BE2C (cell line): ENCODE measurements around the gene ALDOA.
A peak's percentile ranks its signal among the peaks of the same experiment; 100 is the strongest.

Experiments
- DNase-seq: peaks from one replicate; pipeline ENCODE4 v3.0.0-alpha.2; 2020
- H3K27me3 ChIP-seq: fragments of 250-450 bp; sonication (Bioruptor Pico); 2 replicates; pipeline ENCODE4 v1.5.1; 2020; ENCODE audit warnings: mild to moderate bottlenecking
- H3K36me3 ChIP-seq: fragments of 250-450 bp; sonication (Bioruptor Pico); 2 replicates; pipeline ENCODE4 v1.5.1; 2020; ENCODE audit warnings: mild to moderate bottlenecking
- H3K4me1 ChIP-seq: fragments of 250-450 bp; sonication (Bioruptor Pico); 2 replicates; pipeline ENCODE4 v1.5.1; 2020
- H3K4me3 ChIP-seq: 2 replicates; pipeline ENCODE4 v1.5.1; 2011; ENCODE audit warnings: low read depth, low read length
- H3K9me3 ChIP-seq: fragments of 250-450 bp; sonication (Bioruptor Pico); 2 replicates; pipeline ENCODE4 v1.5.1; 2020
- TF ChIP-seq, protein P1 (sequence below): IDR thresholded peaks from 2 replicates; pipeline ENCODE4 v1.5.1; 2012; ENCODE audit warnings: mild to moderate bottlenecking, low read depth, low read length

Gene ALDOA

DNA sequence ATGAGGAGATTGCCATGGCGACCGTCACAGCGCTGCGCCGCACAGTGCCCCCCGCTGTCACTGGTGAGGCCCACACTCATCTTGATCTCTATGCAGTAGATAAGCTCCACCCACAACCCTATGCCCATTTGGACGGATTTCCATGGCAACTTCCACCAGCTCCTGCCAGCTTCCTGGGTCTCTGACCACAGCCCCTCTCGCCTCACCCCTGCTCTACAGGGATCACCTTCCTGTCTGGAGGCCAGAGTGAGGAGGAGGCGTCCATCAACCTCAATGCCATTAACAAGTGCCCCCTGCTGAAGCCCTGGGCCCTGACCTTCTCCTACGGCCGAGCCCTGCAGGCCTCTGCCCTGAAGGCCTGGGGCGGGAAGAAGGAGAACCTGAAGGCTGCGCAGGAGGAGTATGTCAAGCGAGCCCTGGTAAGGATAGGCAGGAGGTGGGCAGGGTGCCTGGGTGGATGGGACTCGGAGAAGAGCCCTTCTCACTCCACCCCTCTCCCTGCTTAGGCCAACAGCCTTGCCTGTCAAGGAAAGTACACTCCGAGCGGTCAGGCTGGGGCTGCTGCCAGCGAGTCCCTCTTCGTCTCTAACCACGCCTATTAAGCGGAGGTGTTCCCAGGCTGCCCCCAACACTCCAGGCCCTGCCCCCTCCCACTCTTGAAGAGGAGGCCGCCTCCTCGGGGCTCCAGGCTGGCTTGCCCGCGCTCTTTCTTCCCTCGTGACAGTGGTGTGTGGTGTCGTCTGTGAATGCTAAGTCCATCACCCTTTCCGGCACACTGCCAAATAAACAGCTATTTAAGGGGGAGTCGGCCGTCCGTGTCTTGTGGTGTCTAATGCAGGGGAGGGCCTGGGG, 4.3 kb downstream of the ALDOA start:
- Histone ChIP-seq H3K36me3 (peaks cover 73% of the 10 kb centered on the region), H3K4me1 (no peaks in the 10 kb centered on the region), H3K27me3 (no peaks in the 10 kb centered on the region), H3K9me3 (no peaks in the 10 kb centered on the region), H3K4me3 (no peak overlapping the region)
- TF ChIP-seq, protein P1, sequence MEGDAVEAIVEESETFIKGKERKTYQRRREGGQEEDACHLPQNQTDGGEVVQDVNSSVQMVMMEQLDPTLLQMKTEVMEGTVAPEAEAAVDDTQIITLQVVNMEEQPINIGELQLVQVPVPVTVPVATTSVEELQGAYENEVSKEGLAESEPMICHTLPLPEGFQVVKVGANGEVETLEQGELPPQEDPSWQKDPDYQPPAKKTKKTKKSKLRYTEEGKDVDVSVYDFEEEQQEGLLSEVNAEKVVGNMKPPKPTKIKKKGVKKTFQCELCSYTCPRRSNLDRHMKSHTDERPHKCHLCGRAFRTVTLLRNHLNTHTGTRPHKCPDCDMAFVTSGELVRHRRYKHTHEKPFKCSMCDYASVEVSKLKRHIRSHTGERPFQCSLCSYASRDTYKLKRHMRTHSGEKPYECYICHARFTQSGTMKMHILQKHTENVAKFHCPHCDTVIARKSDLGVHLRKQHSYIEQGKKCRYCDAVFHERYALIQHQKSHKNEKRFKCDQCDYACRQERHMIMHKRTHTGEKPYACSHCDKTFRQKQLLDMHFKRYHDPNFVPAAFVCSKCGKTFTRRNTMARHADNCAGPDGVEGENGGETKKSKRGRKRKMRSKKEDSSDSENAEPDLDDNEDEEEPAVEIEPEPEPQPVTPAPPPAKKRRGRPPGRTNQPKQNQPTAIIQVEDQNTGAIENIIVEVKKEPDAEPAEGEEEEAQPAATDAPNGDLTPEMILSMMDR = no peak
- peak; percentile 21 for DNase-seq

DNA sequence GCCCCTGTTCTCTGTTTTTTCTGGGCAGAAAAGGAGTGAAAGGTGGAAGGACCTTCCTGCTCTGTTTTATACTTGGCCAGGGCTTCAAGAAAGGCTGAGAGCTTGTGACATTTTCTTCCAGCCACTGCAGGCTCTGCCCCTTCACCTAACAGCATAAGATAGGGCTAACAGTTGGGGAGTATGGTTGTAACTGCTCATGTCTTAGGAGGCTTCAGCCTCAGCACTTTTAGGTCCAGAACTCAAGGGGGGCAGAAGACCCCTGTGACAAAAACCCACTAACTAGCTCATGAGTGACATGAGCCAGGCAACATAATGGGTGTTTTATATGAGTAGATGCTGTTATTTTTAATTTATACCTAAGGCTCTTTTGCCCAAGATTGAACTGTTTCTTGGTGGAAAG, 4.9 kb downstream of the ALDOA start:
- Histone ChIP-seq H3K4me3 (no peak overlapping the region), H3K27me3 (no peaks in the 10 kb centered on the region), H3K9me3 (no peaks in the 10 kb centered on the region), H3K4me1 (no peaks in the 10 kb centered on the region), H3K36me3 (peaks cover 73% of the 10 kb centered on the region)
- no peak for DNase-seq
- TF ChIP-seq, protein P1 = no peak

DNA sequence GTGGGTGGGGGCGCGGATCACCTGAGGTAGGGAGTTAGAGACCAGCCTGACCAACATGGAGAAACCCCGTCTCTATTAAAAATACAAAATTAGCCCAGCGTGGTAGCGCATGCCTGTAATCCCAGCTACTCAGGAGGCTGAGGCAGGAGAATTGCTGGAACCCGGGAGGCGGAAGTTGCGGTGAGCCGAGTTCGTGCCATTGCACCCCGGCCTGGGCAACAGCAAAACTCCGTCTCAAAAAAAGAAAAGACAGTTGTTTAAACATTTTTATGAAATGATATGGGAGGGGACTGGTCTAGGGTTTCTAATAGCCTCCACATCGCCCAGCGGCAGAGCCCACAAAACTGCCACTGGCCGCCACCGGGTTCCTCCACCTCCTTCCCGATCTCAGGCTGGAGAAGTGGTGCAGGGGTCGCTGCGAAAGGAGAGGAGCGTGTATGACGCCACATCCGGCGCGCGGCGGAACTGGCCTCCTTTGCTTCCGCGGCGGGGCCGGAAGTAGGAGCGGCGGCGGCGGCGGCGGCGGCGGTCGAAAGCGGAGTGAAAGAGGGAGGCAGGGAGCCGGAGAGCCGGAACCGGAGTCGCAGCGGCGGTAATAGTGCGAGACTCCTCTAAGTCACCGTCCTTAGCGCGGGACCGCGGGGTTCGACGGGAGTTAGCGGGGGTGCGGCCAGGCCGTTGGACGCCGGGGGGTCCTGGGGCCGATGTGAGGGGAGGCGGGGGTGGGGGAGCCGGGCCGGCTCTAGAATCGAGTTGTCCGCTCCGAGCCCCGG, 10.1 kb downstream of the ALDOA start, which contains the start of gene PPP4C:
Gene PPP4C (plus strand): TSS at position 492 of the 773 bp plus-strand sequence. CDS start 384 bp downstream, outside the sequence.
- Histone ChIP-seq H3K9me3 (no peaks in the 10 kb centered on the region), H3K36me3 (peaks cover 52% of the 10 kb centered on the region), H3K4me3 (peak within 1 kb of the TSS; percentile 93), H3K27me3 (no peaks in the 10 kb centered on the region), H3K4me1 (no peaks in the 10 kb centered on the region)
- TF ChIP-seq, protein P1 = no peak
- peak; percentile 93 for DNase-seq

DNA sequence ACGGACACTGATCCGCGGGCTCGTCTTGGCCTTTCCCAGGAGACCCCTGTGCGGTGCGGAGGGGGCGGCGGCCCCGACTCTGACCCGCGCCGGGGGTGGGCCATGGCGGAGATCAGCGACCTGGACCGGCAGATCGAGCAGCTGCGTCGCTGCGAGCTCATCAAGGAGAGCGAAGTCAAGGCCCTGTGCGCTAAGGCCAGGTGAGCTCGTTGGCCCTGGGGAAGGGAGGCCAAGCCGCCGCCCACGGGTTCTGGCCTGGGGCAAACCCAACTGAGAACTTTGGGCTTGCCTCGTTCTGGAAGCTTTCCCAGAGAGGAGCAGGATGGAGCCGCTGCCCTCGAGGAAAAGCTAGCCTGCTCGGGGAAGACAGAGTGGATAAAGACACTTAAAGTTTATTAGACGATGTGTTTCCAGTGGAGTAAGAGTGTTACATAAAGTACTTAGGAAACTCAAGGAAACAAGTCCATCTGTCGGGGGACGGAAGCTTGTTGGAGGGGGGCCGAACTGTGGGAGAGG, 10.8 kb downstream of the ALDOA start:
- Histone ChIP-seq H3K4me3 (peak overlapping the region; percentile 93), H3K36me3 (peaks cover 52% of the 10 kb centered on the region), H3K9me3 (no peaks in the 10 kb centered on the region), H3K27me3 (no peaks in the 10 kb centered on the region), H3K4me1 (no peaks in the 10 kb centered on the region)
- DNase-seq = no peak
- TF ChIP-seq, protein P1 = no peak

DNA sequence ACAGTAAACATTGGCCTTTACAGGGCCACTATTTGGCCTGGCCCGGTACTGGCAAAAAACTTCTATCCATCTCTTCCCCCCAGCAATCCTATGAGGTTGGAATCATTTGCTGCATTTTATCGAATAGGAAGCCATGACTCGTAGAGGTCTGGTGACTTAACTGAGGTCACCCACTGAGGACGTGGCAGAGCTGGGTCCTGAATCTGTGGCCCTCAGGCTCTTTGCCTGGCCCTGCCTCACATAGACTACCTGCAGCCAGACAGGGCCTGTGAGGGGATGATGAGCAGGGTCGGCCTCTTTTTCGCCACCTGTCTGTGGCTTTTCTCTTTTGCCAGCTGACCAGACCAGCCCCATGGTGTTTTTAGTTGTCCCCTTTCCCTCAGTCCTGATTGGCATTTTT, 12.1 kb downstream of the ALDOA start:
- TF ChIP-seq, protein P1 = no peak
- Histone ChIP-seq H3K4me1 (no peaks in the 10 kb centered on the region), H3K36me3 (peaks cover 50% of the 10 kb centered on the region), H3K4me3 (no peak overlapping the region), H3K27me3 (no peaks in the 10 kb centered on the region), H3K9me3 (no peaks in the 10 kb centered on the region)
- DNase-seq = no peak
